ENCODE results near the gene PRSS33.

DNA sequence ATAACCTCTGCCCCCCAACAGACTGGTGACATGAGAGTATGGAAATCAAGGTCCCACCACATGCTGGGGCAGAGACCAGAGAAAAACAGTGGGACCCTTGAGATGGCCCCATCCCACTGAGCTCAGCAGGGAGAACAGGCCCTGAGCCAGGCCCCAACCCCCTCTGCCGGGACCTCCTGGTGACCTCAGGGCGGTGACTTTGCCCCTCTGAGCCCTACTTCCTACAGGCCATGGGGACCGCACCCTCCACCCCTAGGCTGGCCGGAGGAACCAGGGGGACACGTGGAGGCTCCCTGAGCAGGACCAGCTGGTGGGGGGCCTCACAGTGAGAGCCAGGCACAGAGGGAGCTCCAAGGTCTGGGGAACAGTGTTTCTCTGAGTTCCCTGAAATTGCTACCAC is 48.7 kb downstream of the PRSS33 start:
- TF ChIP-seq GATA3 (IDR thresholded peaks at IDR 0.05; ENCODE audit: low read depth, low read length) = no peak
- no peak for TF ChIP-seq GATA2 (IDR thresholded peaks at IDR 0.05; ENCODE audit: low read depth, low read length)

Data from SH-SY5Y (cell line).